HK-2 (cell line): ENCODE results near the gene PDIK1L.
"Not testable (repeated sequence)": the region's sequence is repeated elsewhere in the genome, so short reads cannot be mapped to it uniquely, and the experiment has no call there.

Experiments used
- DNase-seq: peaks from one replicate; pipeline ENCODE4 v3.0.0-alpha.2; 2018; ENCODE audit not compliant: unreplicated experiment

Gene PDIK1L

DNA sequence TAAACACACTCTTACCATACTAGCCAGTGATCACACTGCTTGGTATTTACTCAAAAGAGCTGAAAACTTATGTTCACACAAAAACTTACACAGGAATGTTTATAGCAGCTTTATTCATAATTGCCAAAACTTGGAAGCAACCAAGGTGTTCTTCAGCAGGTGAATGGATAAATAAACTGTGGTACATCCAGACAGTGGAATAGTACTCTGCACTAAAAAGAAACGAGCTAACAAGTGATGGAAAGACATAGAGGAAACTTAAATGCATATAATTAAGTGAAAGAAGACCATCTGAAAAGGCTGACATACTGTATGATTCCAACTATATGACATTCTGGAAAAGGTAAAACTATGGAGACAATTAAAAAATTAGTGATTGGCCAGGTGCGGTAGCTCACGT is 20.7 kb upstream of the PDIK1L start:
- DNase-seq = no peak

DNA sequence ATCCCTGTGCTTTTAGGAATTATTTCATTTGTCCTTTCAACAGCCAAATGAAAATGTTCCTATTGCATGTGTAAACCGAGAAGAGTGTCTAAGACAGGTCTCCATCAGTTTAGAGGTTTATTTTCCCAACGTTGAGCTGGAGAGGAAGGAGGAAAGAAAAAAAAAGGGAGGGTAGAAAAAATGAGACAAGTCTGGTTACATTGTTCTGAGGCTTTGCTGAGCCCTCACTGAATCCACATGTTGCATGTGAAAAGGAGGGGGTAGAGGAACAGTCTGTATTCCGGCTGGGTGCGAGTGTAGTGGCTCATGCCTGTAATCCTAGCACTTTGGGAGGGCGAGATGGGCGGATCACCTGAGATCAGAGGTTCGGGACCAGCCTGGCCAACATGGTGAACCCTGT is 19.2 kb upstream of the PDIK1L start:
- DNase-seq = no peak

- DNase-seq = not testable (repeated sequence)
Measured at GRCh38 chr1:26093569-26093968, 18.1 kb upstream of the PDIK1L start.

GRCh38 chr1:26094076-26094669 is 17.5 kb upstream of the PDIK1L start:
- no peak for DNase-seq

DNA sequence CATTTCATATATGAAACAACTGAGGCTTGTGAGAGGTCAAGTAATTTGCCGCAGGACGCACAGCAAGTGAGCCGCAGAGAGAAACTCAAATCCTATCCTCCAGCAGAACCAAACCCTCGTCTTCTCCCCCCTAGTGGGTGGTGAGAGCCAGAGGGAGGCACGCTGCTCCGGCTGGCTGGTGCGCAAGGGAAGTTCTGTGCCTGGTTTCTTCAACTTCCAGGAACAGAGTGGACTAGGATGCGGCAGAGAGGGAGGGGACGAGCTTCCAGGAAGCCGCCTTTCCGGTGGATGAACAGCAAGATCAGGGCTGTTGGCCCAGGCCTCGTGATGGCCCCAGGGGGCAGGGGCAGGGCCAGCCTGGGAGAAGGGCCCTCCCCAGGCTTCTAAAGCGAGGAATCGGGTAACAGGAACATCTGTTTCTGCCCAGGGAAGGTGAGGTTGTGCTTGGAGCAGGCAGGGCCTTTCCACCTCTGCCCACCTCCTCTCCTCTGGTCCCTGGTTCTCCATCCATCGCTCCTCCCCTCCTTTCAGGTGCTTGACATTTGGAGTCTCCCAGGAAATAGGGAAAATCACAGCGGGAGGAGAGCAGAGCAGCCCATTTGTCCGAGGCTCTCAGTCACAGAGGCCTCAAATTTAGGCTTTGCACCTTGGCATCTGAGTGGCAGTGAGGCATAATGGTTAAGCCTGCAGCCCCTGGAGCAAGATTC is 16.8 kb upstream of the PDIK1L start:
- DNase-seq = no peak

DNA sequence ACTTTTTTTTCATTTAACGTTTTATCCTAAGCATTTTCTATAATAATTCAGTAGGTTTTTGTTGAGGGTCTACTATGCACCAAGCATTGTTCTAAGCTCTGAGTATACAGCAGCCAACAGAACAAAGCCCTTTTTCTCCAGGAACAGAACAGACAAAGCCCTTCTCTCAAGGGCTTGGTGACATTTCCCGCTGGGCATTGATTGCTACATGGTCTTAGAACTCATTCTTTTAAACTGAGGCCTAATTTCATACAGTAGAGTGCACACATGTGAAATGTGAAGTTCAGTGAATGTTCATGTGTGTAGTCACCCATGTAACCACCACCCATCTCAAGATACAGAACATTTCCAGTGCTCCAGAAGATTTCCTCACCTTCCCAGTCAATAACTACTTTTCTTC is 15.2 kb upstream of the PDIK1L start:
- no peak for DNase-seq

DNA sequence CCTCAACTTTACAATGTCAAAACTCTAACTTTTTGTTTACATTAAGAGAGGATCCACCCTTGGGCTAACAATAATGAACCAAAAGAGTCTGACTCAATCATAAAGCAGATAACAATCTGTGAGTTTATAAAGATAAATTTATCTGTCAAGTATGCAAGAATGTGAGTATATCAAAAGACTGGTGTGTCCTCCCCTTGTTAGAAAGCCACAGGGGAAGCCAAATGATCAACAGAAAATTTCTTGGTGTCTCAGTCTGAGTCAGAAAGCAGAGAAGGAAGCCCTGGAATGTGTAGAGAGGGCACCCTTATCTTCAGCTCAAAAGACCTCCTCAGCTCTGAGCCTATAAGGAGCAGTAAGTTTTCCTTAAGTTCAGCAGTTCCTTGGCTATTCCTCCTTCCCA is 13.9 kb upstream of the PDIK1L start:
- no peak for DNase-seq

- no peak for DNase-seq
Measured at GRCh38 chr1:26098602-26099001, 13.0 kb upstream of the PDIK1L start.

GRCh38 chr1:26099780-26100179 is 11.8 kb upstream of the PDIK1L start:
- no peak for DNase-seq

GRCh38 chr1:26100204-26100603 is 11.4 kb upstream of the PDIK1L start:
- not testable (repeated sequence) for DNase-seq

DNA sequence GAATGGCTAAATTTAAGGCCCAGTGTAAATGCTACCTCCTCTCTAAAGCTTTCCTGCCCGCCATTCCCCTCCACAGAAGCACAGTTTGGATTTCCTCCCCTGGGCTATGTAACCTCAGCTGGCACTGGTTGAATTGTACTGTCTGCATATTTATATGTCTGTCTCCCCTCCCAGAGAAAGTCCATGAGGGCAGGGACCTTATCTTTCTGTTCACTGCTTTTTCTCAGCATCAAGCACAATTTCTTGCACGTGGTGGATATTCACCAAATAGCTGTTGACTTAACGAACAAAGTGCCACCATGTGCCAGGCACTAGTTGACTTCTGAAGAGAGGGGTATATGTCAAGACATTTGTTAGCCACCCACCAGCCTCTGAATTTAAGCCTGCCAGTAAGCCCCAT is 9.5 kb upstream of the PDIK1L start:
- no peak for DNase-seq

DNA sequence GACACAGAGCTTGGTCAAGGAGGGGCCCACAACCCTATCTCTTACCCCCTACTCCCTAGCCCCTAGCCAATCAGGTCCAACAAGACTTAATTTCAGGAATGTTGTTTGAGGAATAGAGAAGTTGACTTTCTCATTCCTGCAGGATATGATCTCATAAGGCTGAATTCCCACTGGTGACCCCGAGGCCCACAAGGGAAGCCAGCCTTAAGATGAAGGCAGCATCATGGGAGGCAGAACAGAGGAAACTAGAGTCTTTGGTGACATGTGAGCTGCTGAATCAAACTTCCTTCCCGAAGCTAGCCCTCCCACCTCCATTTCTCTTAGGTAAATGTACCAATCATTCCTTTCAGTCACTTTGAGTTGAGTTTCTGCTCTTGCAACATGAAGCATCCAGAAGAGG is 9.1 kb upstream of the PDIK1L start:
- DNase-seq = no peak

DNA sequence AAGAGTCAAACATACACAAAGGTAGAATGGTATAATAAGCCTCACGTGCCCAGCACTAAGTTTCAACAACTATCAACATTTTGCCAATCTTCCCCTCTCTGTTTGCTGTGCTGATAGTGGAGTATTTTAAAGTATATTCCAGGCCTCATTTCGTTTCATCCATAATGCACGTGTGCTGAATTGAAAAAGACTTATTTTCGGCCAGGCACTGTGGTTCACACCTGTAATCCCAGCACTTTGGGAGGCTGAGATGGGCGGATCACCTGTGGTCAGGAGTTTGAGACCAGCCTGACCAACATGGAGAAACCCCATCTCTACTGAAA is 6.4 kb upstream of the PDIK1L start:
- DNase-seq = not testable (repeated sequence)

- no peak for DNase-seq
Measured at GRCh38 chr1:26109229-26110164, 2.1 kb upstream of the PDIK1L start.

- DNase-seq = peak; percentile 57
Measured at GRCh38 chr1:26110731-26111529, 694 bp upstream of the PDIK1L start.

GRCh38 chr1:26112407-26112775 is 767 bp downstream of the PDIK1L start:
- DNase-seq = no peak

GRCh38 chr1:26114165-26114927 is 2.7 kb downstream of the PDIK1L start:
- no peak for DNase-seq

DNA sequence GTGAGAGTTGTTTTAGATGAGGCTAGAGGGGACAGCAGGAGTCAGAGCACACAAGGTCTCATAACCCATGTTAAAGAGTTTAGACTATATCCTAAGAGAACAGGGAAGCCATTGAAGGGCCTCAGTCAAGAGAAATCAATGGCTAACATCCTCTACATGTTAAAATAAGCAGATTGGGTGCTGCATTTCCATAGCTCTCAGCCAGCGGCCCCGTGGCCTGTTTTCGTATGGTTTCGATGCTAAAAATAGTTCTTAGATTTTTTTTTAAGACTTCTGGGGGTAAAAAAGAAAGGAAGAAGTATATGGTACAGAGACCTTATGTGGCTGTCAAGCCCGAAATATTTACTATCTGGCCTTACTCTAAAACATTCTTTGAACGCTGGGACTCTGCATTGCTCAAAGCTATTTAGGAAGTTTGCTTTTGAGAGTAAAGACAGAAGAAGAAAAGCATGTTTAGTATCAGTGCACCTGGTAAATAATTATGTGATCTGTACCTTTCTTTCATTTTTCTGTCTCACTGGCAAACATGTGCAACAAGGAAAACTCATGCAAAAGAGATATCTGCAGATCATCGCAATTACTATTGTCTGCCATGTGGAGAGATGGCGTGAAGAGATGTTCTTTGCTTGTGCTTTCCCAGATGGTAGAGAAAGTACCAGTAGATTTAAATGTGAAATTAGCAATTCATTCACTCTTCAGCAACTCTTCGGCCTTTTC is 8.4 kb downstream of the PDIK1L start:
- no peak for DNase-seq

DNA sequence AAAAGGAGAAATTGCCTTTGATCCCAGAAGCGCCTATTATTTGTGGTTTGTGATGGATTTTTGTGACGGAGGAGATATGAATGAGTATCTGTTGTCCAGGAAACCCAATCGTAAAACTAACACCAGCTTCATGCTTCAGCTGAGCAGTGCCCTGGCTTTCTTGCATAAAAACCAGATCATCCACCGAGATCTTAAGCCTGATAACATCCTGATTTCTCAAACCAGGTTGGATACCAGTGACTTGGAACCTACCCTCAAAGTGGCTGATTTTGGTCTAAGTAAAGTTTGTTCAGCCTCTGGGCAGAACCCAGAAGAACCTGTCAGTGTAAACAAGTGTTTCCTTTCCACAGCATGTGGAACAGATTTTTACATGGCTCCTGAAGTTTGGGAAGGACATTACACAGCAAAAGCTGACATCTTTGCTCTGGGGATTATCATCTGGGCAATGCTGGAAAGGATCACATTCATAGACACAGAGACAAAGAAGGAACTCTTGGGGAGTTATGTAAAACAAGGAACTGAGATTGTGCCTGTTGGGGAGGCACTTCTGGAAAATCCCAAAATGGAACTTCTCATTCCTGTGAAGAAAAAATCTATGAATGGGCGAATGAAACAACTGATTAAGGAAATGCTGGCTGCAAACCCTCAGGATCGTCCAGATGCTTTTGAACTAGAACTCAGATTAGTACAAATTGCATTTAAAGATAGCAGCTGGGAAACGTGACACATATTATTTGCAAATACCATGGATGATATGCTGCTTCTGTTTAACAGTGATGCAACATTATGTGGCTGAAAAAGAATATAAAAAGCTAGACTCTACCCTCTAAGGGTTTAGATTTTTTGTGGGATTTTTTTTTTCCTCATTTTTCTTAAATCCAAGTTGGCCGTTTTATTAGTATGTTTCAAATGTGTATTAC is 10.5 kb downstream of the PDIK1L start:
- DNase-seq = no peak
